IPS-18c (cell line): Measurements from ENCODE around the gene CBARP.
"Not testable (repeated sequence)": the region's sequence is repeated elsewhere in the genome, so short reads cannot be mapped to it uniquely, and the experiment has no call there.

Source experiments
- H3K4me3 ChIP-seq: 2 replicates; pipeline ENCODE4 v1.7.0; 2013; ENCODE audit warnings: low read depth, mild to moderate bottlenecking, low read length, moderate library complexity; ENCODE audit not compliant: insufficient read depth
- H3K9me3 ChIP-seq: one replicate; pipeline ENCODE4 v1.6.1; 2013; ENCODE audit warnings: mild to moderate bottlenecking, low read length, moderate library complexity; ENCODE audit not compliant: control insufficient read depth, insufficient read depth

The CBARP gene

DNA sequence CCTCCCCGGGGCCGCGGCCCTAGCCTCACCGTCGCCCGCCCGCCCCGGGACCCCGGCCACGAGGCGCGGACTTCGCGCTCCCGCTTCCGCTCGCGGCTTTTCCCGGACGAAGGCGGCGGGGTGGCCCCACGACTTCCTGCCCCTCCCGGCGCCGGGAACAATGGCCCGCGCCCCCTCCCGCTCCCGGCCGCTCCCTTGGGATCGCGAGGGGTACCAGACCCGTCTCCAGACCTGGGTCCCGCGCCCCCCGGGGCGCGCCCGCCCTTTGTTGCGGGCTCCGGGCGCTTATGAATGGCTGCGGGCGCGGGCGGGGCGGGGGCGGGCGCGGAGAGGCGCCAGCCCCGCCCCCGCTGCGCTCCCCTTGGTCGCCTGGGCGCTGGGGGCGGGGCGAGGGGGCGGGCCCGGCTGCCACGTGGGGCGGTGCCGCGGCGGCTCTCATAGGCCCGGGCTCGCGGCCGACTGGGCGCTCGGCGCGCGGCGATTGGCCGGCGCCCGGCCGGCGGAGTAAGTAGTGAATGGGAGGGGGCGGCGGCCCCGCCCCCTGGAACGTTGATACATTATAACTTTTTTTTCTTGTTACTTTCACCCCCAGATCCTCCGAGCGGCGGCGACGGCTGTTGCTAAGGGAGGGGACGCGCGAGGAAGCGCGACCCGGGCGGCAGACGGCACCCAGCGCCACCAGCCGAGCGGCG is 11.6 kb upstream of the CBARP start:
- peak overlapping the region; percentile 84 for H3K4me3 ChIP-seq
- H3K9me3 ChIP-seq, result peaks cover 2% of the 10 kb centered on the region

DNA sequence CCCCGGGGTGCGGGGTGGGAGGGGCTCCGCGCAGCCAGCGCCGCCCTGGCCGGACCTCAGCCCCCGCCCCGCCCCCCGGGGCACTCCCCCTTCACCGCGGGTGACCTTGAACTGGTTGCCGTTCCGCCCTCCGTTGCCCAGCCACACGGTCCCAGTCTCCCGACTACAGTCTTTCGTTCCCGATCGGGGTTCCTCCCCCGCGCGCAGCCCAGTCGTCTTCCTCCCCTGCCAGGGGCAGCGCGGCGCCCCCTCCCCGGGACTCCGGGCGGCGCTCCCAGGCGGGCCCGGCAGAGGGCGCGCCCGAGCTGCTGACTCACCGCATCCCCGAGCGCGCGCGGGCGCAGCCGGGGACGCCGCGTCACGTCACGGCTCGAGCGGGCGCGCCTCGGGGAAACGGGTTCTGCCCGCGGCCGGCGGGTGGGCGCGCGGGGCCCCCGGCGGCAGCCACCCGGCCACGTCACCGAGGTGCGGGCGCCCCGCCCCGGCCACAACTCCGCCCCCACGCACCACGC is 11.0 kb upstream of the CBARP start:
- Histone ChIP-seq H3K4me3 (peak overlapping the region; percentile 76), H3K9me3 (peaks cover 2% of the 10 kb centered on the region)

DNA sequence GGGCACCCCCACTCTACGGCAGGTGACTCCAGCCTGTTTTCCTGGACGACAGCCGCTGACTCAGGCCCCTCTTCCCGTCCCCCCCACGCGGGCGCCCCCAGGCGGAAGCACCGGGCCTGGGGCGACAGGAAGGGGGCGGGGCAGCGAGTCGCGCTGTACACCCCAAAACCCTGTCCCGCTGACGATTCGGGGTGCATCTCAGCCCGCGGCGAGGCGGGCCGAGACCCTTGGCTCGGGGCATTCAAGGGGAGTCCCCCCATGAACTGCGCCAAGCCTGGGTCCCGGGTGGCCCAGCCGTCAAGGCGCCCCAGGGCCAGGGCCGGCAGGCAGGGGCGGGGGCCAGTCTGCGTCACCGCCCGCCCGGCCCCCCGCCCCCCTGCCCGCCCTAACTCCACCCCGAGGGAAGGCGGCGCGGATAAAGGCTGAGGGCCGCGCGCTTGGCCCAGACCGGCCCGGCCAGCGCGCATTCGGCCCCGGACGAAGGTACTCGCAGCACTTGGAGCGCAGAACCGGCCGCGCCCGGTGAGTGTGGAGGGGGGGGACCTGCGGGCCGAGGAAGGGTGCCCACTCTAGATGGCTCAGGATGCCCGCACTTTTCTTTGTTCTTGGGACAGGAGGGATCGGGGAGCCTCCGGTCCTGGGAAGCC is 10.5 kb upstream of the CBARP start, which contains the start of gene MIDN:
MIDN (plus strand) TSS at position 445 of the 647 bp plus-strand sequence. CDS start 1,714 bp downstream, outside the sequence.
- peaks cover 2% of the 10 kb centered on the region for H3K9me3 ChIP-seq
- peak within 1 kb of the TSS; percentile 76 for H3K4me3 ChIP-seq

DNA sequence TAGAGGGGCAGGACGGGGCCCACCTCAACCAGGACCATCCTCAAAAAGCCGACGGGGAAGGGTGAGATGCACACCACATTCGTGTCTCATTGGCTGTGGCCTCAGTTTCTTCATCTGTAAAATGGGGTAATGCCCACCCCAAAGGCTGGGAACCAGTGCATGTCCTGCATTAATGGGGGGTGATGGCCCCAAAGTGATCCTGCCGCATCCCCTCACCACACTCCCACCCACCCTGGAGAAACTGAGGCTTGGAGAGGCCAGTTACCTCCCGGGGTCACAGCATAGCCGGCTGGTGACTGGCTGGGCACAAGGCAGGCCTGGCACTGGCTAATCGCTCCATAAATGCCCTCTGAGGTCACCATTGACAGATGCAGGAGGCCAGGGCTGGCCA is 9.9 kb upstream of the CBARP start:
- H3K4me3 ChIP-seq, result peak overlapping the region; percentile 76; the same call in 1 of the 2 replicates

DNA sequence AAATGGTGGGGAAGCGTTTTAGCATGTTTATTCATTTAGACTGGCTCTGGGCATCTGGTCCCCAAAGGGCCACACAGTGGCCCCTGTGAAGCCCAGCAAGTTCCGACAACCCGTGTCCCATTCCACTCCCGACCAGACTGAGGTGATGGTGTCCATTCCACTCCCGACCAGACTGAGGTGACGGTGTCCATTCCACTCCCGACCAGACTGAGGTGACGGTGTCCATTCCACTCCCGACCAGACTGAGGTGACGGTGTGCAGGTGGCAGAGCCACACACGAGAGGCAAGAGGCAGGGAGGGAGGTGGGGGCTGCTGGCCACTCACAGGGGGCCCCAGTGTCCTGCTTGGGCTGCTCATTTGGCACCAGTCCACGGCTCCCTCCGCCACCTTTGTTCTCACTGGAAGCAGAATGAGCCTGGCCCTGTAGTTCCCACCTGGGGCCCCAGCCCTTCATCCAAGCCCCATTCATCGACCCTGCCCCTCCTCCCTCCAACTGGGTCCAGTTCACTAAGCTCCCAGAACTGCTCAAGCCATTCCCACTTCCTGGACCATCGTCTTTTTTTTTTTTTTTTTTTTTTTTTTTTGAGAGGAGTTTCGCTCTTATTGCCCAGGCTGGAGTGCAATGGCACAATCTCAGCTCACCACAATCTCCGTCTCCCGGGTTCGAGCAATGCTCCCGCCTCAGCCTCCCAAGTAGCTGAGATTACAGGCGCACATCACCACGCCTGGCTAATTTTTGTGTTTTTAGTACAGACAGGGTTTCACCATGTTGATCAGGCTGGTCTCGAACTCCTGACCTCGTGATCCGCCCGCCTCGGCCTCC is 8.7 kb upstream of the CBARP start:
- H3K4me3 ChIP-seq, H3K9me3 ChIP-seq: not testable (repeated sequence)

More for the DNA sequence above, 9.9 kb upstream of the CBARP start:
- peaks cover 2% of the 10 kb centered on the region for H3K9me3 ChIP-seq

DNA sequence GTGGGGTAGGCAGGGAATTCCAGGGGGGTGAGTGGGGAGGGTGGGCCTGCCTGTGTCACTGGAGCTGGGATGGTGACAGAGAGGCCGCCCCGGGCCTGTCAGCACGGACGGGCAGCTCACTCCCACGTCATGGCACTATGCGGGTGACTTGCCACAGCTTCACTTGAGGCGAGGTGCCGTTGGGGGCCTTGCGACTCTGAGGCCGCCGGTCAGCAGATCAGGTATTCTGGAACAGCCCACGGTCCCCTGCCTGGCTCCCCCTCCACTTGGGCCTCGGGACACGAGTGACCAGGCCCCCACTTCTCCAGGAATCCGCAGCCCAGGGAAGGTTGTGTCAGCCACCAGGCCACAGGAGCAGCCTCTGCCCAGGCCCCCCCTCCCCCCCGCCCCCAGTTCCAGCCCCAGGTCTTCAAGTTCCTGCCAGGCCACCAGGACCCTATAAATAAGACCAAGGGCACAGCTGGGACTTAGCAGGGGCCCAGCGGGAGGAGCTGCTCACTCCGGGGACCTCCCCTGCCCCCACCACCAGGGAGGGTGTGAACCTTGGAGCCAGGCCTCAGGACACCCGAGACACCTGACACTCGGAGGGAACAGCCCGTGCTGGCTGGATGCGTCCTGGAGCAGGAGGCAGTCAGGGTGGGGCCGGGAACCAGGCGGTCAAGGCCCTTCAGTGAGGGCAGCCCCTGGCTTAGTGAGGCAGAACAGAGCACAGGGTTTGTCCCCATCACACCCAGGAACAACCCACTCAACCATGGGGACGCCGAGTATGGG is 7.9 kb upstream of the CBARP start:
- no peak overlapping the region for H3K4me3 ChIP-seq
- H3K9me3 ChIP-seq, result peaks cover 2% of the 10 kb centered on the region

DNA sequence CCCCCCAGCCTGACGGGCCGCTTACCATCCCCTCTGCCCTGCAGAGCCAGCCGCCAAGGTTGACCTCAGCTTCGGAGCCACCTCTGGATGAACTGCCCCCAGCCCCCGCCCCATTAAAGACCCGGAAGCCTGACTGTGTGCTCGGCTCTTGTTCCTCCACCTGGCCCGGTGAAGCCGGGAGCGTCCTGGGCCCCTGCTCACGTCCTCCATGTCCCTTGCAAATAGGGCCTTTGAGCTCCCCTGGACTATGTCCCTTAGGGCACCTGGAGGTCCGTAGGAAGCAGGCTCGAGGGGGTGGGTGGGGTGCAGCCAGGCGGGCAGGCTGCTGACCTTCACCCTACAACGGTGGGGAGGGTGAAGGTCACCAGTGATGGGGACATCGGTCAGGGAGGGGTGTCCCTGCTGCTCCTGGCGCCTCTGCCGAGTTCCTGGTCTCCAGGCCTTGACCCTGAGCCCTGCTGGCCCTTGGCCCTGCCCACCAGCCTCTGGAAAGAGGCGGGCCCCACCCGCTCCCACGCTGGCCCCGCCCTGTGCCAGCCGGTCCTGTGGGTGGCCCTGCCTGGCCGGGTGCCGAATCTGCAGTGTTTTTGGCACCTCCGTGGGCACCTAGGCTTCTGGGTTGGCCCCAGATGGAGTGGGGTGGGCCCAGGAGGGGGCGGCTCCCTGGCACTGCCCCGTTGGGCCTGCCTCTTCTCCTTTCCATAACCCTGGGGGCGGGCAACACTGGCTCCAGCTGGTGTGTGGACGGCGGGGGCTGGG is 7.1 kb upstream of the CBARP start:
- peaks cover 2% of the 10 kb centered on the region for H3K9me3 ChIP-seq
- H3K4me3 ChIP-seq, result no peak overlapping the region

DNA sequence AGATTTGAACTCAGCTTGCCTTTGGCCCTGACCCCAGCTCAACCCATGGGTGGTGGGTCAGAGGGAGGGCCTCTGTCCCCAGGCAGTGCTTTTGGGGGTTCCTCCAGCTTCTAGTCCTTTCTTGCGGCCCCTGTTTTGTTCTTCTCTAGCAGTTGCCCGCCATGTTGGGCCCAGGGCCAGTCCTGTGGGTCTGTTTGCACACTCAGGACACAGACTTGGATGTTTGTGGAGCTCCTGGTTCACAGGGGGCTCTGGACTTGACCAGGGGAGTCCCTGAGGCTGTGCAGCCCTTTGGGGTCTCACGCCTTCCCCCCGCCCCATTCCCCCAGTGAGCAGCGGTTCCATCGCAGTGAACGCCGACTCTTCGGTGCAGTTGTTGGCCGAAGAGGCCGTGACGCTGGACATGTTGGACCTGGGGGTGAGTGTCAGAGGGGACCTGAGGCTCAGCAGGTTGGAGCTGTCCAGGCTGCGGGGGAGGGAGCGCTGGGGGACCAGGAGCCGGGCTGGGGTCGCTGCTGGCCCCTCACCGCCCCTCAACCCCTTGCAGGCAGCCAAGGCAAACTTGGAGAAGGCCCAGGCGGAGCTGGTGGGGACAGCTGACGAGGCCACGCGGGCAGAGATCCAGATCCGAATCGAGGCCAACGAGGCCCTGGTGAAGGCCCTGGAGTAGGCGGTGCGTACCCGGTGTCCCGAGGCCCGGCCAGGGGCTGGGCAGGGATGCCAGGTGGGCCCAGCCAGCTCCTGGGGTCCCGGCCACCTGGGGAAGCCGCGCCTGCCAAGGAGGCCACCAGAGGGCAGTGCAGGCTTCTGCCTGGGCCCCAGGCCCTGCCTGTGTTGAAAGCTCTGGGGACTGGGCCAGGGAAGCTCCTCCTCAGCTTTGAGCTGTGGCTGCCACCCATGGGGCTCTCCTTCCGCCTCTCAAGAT is 6.2 kb upstream of the CBARP start:
- no peak overlapping the region for H3K4me3 ChIP-seq

DNA sequence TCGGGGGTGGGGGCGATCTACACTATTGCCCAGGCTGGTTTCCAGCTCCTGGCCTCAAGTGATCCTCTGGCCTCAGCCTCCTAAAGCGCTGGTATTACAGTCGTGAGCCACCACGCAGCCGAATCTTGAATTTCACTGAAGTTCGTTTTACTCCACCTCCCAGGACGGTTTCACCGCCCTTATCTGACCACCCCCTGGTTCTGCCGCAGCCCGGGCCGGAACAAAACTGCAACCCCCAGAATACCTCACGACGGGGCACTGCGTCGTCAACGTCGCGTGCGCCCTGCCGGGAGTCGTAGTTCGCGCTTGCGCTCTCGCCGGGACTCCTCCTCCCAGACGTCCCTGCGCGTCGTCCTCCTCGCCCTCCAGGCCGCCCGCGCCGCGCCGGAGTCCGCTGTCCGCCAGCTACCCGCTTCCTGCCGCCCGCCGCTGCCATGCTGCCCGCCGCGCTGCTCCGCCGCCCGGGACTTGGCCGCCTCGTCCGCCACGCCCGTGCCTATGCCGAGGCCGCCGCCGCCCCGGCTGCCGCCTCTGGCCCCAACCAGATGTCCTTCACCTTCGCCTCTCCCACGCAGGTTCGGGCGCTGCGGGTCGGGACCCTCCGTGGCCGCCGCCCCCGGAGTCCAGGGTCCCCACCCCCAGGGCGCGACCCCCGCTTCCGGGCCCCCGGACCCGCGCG is 3.8 kb upstream of the CBARP start, which contains the start of gene ATP5F1D:
ATP5F1D (plus strand) TSS at position 335 of the 679 bp plus-strand sequence; CDS start at position 435, 100 bp downstream.
- H3K9me3 ChIP-seq, result no peaks in the 10 kb centered on the region
- H3K4me3 ChIP-seq, result peak within 1 kb of the TSS; percentile 76

More for the DNA sequence above, 6.2 kb upstream of the CBARP start:
- no peaks in the 10 kb centered on the region for H3K9me3 ChIP-seq

DNA sequence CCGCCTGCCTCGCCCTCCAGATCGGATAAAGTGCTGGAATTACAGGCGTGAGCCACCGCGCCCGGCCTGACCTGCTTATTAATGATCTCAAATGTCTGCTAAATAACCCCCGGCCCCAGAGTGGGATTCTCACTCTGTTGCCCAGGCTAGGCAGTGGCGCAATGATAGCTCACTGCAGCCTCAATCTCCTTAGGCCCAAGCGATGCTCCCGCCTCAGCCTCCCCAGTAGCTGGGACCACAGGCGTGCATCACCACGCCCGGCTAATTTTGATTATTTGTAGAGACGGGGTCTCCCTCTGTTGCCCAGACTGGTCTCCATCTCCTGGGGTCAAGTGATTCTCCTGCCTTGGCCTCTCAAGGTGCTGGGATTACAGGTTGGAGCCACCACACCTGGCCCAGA is 3.1 kb upstream of the CBARP start:
- Histone ChIP-seq H3K4me3 (no peak overlapping the region; the same call in 1 of the 2 replicates), H3K9me3 (no peaks in the 10 kb centered on the region)

DNA sequence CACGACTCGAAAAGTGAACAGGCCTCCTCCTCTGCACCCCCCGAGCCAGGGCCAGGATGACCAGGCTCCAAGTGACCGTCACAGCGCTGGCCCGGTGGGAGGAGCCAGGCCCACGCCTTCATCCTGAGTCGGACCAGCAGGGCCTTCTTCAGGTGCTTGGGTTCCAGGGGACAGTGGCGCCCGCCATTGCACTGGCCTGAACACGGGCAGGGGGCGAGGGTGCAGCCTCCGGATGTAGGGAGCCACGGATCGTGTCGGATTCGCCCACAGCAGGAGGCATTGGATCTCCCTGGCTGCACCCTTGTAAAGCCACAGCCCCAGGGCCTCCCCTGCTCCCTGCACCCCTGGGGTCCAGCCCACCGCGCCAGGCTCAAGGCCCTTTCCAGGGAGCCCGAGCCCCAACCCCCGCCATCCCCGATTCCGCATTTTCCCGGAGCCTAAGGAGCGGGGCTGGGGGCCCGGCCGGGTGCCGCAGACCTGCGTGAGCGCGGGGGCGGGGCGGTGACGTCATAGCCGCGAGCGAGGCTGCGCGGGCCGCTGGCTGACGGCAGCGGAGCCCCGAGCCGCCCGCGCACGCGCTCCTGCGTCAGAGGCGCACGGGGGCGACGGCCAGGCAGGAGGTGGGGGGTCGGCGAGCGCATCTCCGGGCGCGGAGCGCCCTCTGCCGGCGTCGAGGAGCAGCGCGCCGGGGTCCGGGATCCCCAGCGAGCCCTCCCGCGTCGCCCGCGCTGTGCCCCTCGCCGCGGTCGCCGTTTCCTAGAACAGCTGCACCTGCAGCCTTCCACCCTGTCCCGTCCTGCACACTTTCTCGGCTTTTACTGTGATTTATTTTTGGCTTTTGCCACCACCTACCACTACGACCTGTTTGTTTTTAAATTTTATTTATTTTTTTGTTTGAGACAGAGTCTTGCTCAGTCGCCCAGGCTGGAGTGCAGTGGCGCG is 2.3 kb upstream of the CBARP start:
- Histone ChIP-seq H3K4me3 (peak overlapping the region; percentile 72), H3K9me3 (no peaks in the 10 kb centered on the region)

DNA sequence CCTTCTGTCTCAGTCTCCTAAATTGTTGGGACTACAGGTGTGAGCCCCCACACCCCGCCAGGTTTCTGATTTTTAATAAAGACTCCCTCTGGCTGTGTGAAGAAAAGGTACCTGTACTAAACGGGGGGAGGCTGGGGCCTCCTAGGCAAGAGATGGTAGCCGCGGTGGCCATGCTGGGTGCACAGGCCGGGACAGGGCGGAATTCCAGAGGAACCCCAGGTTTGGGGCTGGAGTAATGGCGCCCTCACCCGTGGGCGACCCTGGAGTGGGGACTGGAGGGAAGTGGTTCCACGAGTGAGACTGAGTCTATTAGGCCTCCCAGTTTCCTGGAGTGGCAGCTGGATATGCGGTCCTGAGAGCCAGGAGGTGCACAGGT is 1.6 kb upstream of the CBARP start:
- peak overlapping the region; percentile 72; the same call in 1 of the 2 replicates for H3K4me3 ChIP-seq
- no peaks in the 10 kb centered on the region for H3K9me3 ChIP-seq

DNA sequence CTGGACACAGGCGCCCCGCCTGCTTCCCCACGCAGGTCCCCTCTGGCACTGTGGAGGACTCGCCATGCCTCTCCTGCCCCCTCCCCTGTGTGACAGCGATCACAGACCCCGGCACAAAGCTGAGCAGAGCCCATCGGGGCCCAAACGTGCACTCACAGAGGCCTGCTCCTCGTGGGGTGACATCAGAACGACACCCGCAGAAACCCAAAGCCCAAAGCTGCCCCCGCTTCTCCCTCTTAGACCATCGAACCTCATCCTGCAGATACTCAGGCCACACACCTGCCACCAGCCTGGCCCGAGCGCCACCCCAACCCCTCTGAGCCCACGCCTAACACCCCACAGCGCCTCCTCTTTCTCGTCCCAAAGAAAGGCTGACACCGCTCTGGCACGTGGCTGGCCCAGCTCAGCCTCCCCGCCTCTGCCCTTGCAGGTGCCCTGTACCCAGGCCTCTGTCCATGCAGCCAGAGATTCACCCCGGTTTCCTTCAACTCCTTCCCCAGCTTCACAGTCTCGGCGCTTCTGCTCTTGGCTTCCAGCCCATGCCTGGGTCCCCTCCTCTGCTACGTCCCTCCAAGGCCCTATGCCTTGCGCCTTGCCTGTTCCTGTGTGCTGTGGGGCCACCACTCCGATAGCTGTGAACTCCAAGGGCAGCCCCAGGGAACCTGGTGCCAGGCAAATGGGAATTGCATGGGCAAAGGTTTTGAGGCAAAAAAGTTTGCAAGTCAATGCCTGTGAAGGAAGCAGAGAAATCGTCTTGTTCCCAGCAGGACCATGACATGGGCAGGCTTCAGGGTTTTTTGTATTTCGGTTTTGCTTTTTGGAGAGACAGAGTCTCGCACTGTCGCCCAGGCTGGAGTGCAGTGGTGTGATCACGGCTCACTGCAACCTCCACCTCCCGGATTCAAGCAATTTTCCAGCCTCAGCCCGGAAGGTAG is 831 bp upstream of the CBARP start:
- H3K4me3 ChIP-seq, result peak overlapping the region; percentile 52
- no peaks in the 10 kb centered on the region for H3K9me3 ChIP-seq
